Activated CD8-positive, alpha-beta memory T cell treated with anti-CD3 and anti-CD28 coated beads for 36 hours (primary cell): ENCODE results near the gene EVI5. TPM values are rescaled to one million over a fixed set of nuclear protein-coding genes. Genes with fewer than 3 reads are reported as not detected.

ENCODE experiments used
- CTCF ChIA-PET: fragments of 350-600 bp; sonication (Branson Sonifier 250); formaldehyde crosslinking; loops from one replicate; lab custom pipeline; 2021; ENCODE audit warnings: antibody characterized with exemption; lab: Charles Lee
- POLR2A ChIA-PET: fragments of 350-600 bp; sonication (Branson Sonifier 250); formaldehyde crosslinking; loops from one replicate; lab custom pipeline; 2021; ENCODE audit warnings: antibody characterized with exemption; lab: Charles Lee
- total RNA-seq, 2 experiments: library from RNA; stranded (reverse); gene quantifications; one replicate each; pipeline ENCODE4 v1.2.3, GENCODE V29; 2021

Gene EVI5
- total RNA-seq, 2 experiments from 2014 or later: 49.3 to 51.2 TPM

- CTCF ChIA-PET: interaction anchor here (0.8 to 4.1 kb wide), 15 partner anchors 9 to 184 kb away, joined by 3 to 32 read pairs (median 5); no protein-coding TSS in a partner anchor
- POLR2A ChIA-PET: interaction anchor here (0.6 to 4.1 kb wide), 12 partner anchors 10 to 687 kb away, joined by 3 to 62 read pairs (median 5); no protein-coding TSS in a partner anchor
These were observed 298.4 kb downstream of the EVI5 start, which contains the start of gene GFI1 for GRCh38 chr1:92486251-92487077. GFI1 (minus strand) TSS chr1:92486925; CDS start chr1:92483487, 3,438 bp downstream.

DNA sequence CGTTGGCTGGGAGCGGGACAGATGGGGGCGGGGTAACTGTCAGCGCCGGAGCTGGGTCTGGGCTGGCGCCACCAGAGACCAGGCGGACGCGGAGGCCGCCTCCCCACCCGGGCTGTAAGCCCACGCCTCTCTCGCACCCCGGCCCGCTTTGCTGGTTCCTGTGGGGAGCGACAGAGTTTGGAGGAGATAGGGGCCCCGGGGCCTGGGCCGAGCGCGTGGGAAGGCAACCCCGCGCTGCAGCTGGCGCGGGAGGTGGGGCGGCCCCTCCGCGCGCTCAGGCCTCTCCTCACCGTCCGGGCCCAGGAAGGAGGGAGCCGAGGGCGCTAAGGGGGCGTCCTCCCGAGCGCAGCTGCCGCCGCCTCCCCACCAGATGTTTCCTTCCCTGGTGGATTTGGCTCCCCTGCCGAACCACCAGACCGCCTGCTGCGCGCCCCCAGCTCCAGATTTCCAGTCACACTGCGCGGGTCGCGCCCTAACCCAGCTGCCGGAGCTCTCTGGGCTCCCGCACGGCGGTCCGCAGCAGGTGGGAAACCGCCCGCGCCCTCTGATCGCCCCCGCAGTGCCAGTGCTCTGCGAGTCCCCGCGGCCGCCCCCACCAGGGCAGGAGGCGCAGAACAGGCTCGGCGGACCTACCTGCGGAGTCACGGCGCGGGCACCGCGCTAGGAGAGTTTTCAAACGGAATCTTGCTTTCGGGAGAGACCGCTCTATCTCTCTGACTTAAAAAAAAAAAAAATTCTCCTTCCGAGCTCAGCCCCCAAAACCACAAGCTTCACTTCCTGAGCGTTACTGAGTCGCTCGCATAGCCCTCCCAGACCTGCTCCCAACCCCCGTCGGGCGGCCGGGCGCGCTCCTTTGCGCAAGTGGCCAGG is 299.3 kb downstream of the EVI5 start:
- CTCF ChIA-PET: interaction anchor here (0.9 to 4.1 kb wide), 15 partner anchors 9 to 183 kb away, joined by 3 to 32 read pairs (median 5); no protein-coding TSS in a partner anchor

GRCh38 chr1:92484472-92485380 is 300.2 kb downstream of the EVI5 start:
- CTCF ChIA-PET: interaction anchor here (0.9 to 4.1 kb wide), 13 partner anchors 9 to 182 kb away, joined by 3 to 32 read pairs (median 5); no protein-coding TSS in a partner anchor
- POLR2A ChIA-PET: interaction anchor here (0.6 to 4.1 kb wide), 13 partner anchors 10 to 860 kb away, joined by 3 to 62 read pairs (median 4); no protein-coding TSS in a partner anchor

More for the DNA sequence above, 299.3 kb downstream of the EVI5 start:
- POLR2A ChIA-PET: interaction anchor here (0.6 to 4.1 kb wide), 12 partner anchors 11 to 686 kb away, joined by 3 to 62 read pairs (median 6); no protein-coding TSS in a partner anchor

- CTCF ChIA-PET: interaction anchor here (0.7 to 3.6 kb wide), 7 partner anchors 9 to 169 kb away, joined by 3 to 13 read pairs (median 6); no protein-coding TSS in a partner anchor
- POLR2A ChIA-PET: interaction anchor here (0.6 to 4.1 kb wide), 9 partner anchors 10 to 174 kb away, joined by 3 to 62 read pairs (median 8); no protein-coding TSS in a partner anchor
These were observed 301.1 kb downstream of the EVI5 start for GRCh38 chr1:92483610-92484471.

DNA sequence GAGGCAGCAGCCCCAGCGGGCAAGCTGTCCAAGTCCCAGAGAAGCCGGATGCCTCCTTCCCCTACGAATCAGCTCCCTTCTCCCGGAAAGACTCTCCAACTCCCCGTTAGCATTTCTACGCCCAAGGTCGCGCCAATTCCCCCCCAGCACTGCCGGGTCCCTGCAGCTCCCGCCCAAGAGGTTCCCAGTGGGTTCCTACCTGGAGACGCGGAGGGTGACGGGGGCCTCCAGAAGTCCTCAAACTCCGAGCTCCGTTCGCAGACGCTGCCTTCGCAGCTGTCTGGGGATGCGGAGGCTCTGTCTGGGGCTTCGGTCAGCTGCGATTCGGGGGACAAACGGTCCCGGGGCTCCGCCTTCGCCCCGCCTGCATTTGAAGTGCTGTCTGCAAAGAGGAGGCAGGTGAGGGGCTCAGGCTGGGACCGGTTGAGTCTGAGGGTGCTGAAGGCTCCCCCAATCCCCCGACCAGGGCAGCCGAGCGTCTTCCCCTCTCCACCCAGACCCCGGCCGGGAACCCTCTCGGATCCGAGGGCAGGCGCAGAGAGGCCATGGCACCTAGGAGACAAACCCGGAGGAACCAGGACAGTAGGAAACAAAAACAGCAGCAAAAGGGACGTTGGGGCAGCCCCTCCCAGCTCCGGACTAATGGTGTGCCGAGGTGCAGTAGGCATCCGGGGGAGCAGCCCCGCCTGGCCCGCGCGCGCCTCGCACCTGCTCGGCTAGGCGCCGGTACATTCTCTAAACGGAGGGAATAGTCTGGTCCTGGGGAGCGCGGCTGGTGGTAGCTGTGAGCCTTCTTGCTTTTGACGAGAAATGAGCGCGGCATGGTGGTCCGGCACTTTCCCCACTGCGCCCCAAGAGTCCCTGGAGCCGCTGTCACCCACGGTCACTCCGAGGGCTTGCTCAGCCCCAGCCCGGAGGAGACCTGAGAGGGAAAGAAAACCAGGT is 302.0 kb downstream of the EVI5 start:
- ChIA-PET POLR2A (interaction anchor here (0.6 to 4.1 kb wide), 9 partner anchors 9 to 931 kb away, joined by 3 to 62 read pairs (median 8); no protein-coding TSS in a partner anchor), CTCF (interaction anchor here (0.7 to 3.6 kb wide), 7 partner anchors 8 to 349 kb away, joined by 3 to 12 read pairs (median 4); partner anchors contain the start of gene RPL5)

- ChIA-PET POLR2A (interaction anchor here (0.6 to 2.5 kb wide), 5 partner anchors 8 to 930 kb away, joined by 3 to 17 read pairs (median 8); no protein-coding TSS in a partner anchor), CTCF (interaction anchor here (0.7 to 3.6 kb wide), 6 partner anchors 8 to 350 kb away, joined by 3 to 12 read pairs (median 4); partner anchors contain the start of gene RPL5)
These were observed 302.8 kb downstream of the EVI5 start for GRCh38 chr1:92481971-92482664.

- POLR2A ChIA-PET: no interaction called here
These were observed 303.3 kb downstream of the EVI5 start for GRCh38 chr1:92481599-92481925.

GRCh38 chr1:92480813-92481598 is 303.9 kb downstream of the EVI5 start:
- ChIA-PET POLR2A (no interaction called here), CTCF (interaction anchor here (0.6 to 3.6 kb wide), 2 partner anchors 19 to 57 kb away, joined by 6 to 12 read pairs; no protein-coding TSS in a partner anchor)

More at GRCh38 chr1:92481599-92481925, 303.3 kb downstream of the EVI5 start:
- CTCF ChIA-PET: interaction anchor here (1.5 to 3.6 kb wide), 2 partner anchors 57 to 115 kb away, joined by 5 to 12 read pairs; no protein-coding TSS in a partner anchor

DNA sequence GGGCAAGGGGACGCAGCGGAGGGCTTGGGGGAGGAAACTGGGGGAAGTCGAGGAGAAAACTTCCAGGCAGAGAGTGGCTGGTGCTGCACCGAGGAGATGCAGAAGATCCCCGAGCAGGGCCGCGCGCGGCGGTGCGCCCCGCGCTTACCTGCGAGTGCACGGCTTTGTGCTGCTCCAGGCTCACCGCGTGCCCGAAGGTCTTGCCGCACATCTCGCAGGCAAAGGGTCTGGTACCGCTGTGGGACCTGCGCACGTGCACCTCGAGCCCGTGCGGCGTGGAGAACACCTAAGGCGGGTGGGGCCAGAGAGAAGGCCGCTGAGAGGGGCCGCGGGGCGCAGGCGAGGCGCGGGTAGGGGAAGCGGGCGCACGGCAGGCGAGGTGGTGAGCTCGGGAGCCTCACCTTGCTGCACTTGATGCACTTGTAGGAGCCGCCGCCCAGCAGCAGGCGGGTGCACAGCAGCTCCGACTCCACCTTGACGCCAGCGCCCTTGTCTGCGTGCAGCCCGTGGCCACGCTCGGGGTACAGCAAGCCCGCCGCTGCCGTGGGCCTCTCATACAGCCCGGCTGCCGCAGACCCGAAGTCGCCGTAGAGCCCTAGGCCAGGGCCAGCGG is 304.6 kb downstream of the EVI5 start:
- ChIA-PET POLR2A (no interaction called here), CTCF (interaction anchor here (0.6 to 1.1 kb wide), 3 partner anchors 18 to 166 kb away, joined by 3 to 6 read pairs (median 3); no protein-coding TSS in a partner anchor)

DNA sequence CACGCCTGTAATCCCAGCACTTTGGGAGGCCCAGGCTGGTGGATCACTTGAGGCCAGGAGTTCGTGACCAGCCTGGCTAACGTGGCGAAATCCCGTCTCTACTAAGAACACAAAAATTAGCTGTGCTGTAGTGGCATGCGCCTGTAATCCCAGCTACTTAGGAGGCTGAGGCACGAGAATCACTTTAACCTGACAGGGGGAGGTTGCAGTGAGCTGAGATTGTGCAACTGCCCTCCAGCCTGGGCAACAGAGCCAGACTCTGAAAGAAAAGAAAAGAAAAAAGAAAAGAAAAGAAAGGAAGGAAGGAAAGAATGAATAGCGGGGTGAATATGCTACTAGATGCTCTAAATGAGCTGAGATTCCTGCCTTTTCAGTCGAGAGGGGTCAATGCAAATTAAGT is 305.3 kb downstream of the EVI5 start:
- CTCF ChIA-PET: interaction anchor here (0.6 to 1.8 kb wide), 3 partner anchors 134 to 169 kb away, joined by 3 to 7 read pairs (median 3); no protein-coding TSS in a partner anchor
- POLR2A ChIA-PET: interaction anchor here (0.6 kb wide), 1 partner anchor 23 kb away, joined by 7 read pairs; no protein-coding TSS in a partner anchor

DNA sequence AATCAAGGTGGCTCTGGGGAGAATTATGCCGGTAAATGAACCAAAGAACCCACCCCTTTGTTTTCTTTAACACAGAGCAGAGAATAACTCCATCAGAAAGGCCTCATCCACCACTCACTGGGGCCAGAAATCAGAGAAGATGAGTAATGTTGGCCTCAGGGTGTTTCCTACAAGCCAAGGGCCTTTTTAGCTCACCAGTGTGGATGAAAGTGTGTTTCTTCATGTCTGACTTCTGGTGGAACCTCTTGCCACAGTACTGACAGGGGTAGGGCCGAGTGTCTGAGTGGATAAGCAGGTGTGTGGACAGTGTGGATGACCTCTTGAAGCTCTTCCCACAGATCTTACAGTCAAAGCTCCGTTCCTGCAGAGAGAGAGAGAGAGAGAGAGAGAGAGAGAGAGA is 306.5 kb downstream of the EVI5 start:
- ChIA-PET CTCF (interaction anchor here (1.4 to 1.8 kb wide), 2 partner anchors 9 to 168 kb away, joined by 5 to 7 read pairs; partner anchors contain the start of gene GFI1), POLR2A (interaction anchor here (0.8 to 1.0 kb wide), 2 partner anchors 124 to 164 kb away, joined by 3 to 7 read pairs; no protein-coding TSS in a partner anchor)

- ChIA-PET CTCF (interaction anchor here (0.6 to 1.5 kb wide), 3 partner anchors 10 to 485 kb away, joined by 3 to 5 read pairs (median 4); no protein-coding TSS in a partner anchor), POLR2A (interaction anchor here (1.0 kb wide), 1 partner anchor 11 kb away, joined by 3 read pairs; the partner anchor contains the start of gene GFI1)
These were observed 308.8 kb downstream of the EVI5 start for GRCh38 chr1:92476071-92476631.
